Small intestine (tissue), 7 donors: ENCODE results near the gene ASCL2. TPM values are rescaled to one million over a fixed set of nuclear protein-coding genes. Genes with fewer than 3 reads are reported as not detected.

Source experiments
- DNase-seq, 2 donors: peaks; one replicate each; pipeline versions ENCODE4 v3.0.0 to v3.0.0-alpha.2; 2013
- FAIRE-seq: peaks from 2 replicates; lab custom pipeline; 2012; peaks lifted over from hg19 to GRCh38; lab: Jason Lieb, UNC
- H3K27ac ChIP-seq, 3 donors: one replicate each; pipeline ENCODE4 v1.5.1; 2013; ENCODE audit warnings: low read length in 2 of 3, mild to moderate bottlenecking in 2 of 3, control low read depth in 1 of 3, inconsistent platforms in 1 of 3, low read depth in 1 of 3, moderate library complexity in 1 of 3
- H3K27me3 ChIP-seq, 3 donors: one replicate each; pipeline ENCODE4 v1.6.1; 2013; ENCODE audit warnings: low read length in 3 of 3, inconsistent platforms in 1 of 3; ENCODE audit not compliant: control insufficient read depth in 3 of 3, insufficient read depth in 3 of 3
- H3K36me3 ChIP-seq, 3 donors: one replicate each; pipeline ENCODE4 v1.6.1; 2013; ENCODE audit warnings: low read length in 3 of 3, inconsistent platforms in 1 of 3, low read depth in 1 of 3, mild to moderate bottlenecking in 1 of 3, moderate library complexity in 1 of 3; ENCODE audit not compliant: control insufficient read depth in 3 of 3, insufficient read depth in 2 of 3
- H3K4me1 ChIP-seq, 3 donors: one replicate each; pipeline ENCODE4 v1.6.1; 2013; ENCODE audit warnings: low read length in 2 of 3, inconsistent platforms in 1 of 3, low read depth in 1 of 3, mild to moderate bottlenecking in 1 of 3, moderate library complexity in 1 of 3; ENCODE audit not compliant: control insufficient read depth in 3 of 3, insufficient read depth in 2 of 3
- H3K4me3 ChIP-seq, 3 donors: one replicate each; pipeline ENCODE4 v1.5.1; 2013; ENCODE audit warnings: low read length in 3 of 3, control low read depth in 1 of 3, inconsistent platforms in 1 of 3, low read depth in 1 of 3, mild to moderate bottlenecking in 1 of 3, moderate library complexity in 1 of 3
- H3K9me3 ChIP-seq, 2 donors: one replicate each; pipeline ENCODE4 v1.6.1; 2013; ENCODE audit warnings: low read depth in 1 of 2, low read length in 1 of 2; ENCODE audit not compliant: control insufficient read depth in 2 of 2, insufficient read depth in 1 of 2
- WGBS, 3 donors: extraction: QIAGEN DNeasy Blood & Tissue Kit; methylation state at CpG; one replicate each; pipeline ENCODE4 v1.1.7; 2013; 5-methylcytosine and 5-hydroxymethylcytosine counted together
- polyA plus RNA-seq, 4 donors: library from polyadenylated mRNA; stranded (reverse) in 3 of 4; unstranded in 1 of 4; fragments of 200-250 nt in 3 of 4; fragments of 120-200 nt in 1 of 4; gene quantifications; one replicate each; pipeline versions ENCODE4 v1.2.1 to v1.2.3, GENCODE V29; 2013
- donor health status: healthy with polysubstance abuse.
- donor health status: control.
- donor health status: control.
- donor health status: Bipolar disorder and iron deficiency.
- donor health status: healthy.

ASCL2 gene
- polyA plus RNA-seq, 4 donors = 0.89 to 16.5 (median 9.4) TPM

DNA sequence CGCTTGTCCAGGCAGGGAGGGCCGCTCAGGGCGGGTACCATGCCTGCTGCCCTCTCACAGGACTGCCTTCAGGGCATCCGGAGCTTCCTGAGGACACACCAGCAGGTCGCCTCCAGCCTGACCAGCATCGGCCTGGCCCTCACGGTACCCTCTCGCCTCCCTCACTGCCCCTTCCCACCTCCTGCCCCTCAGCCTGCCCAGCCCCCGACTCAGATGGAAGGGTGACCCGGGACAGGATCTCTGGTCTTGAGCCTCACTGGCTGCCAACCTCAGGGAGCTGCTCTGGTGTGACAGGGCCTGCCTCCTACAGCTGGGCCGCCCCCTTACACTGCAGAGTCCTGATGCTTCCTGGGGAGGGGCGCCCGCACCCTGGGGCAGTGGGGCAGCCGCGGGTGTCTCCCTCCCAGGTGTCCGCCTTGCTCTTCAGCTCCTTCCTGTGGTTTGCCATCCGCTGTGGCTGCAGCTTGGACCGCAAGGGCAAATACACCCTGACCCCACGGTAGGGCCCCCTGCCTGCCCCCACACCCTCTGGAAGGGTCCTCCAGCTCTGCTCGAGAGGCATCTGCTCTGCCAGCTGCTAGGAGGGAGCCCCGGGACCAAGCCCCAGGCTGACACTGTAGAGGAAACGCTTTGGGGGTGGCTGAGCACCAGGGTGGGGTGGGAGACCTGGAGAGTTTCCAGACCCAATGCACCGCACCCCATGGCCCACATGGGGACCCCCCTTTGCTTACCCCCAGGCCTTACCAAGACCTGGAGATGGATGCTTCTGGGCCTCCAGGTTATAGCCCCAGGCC, 46.0 kb upstream of the ASCL2 start:
- 76 to 88% (median 83%) methylated on average over 22 to 23 of the region's 23 CpGs for WGBS, 3 donors
- FAIRE-seq (no peak), DNase-seq (no peak)
- H3K27ac ChIP-seq = no peak overlapping the region
- H3K27me3 ChIP-seq = peaks cover 0 to 2% (median 0%) of the 10 kb centered on the region in 3 donors
- H3K9me3 ChIP-seq = peaks cover 0 to 12% of the 10 kb centered on the region in 2 donors
- no peak overlapping the region for H3K4me3 ChIP-seq
- H3K4me1 ChIP-seq = peaks cover 0 to 7% (median 3%) of the 10 kb centered on the region in 3 donors
- no peaks in the 10 kb centered on the region for H3K36me3 ChIP-seq

DNA sequence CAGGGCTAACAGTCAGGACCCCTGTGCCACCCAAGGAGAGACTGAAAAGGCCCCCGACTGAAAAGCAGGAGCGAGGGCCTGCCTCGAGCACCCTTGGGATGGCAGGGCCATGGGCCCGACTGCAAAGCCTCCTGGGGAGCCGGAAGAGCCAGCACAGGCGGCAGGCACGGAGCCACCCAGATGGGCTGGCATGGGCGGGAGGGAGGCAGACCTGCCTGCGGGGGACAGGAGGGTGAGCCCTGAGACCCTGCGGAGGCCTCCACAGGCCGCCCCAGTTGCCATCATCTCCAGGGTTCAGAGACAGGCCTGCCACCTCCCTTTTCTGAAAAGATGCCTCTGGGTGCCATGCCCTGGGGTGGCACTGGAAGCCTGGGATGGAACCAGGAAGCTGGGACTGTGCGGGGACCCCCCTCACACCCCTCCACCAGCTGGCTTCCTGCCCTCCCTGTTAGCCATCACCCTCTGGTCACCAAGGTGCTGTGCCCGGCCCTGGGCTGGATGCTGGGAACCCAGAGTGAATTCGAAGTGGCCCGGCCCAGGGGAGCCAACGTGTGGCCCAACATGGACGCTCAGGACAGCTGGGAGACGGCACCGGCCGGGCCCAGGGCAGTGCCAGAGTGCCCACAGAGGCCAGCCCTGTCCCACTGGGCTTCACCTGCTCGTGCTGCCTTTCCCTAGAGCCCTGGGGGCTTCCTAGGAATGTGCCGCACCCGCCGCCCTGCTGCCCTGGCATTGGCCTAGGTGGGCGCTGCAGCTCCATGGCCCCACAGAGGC, 45.2 kb upstream of the ASCL2 start:
- Histone ChIP-seq H3K27me3 (peaks cover 0 to 2% (median 0%) of the 10 kb centered on the region in 3 donors), H3K4me3 (no peak overlapping the region), H3K36me3 (no peaks in the 10 kb centered on the region), H3K4me1 (peaks cover 0 to 7% (median 3%) of the 10 kb centered on the region in 3 donors), H3K27ac (peak overlapping the region in 1 of 3 donors; percentile 61), H3K9me3 (peaks cover 0 to 12% of the 10 kb centered on the region in 2 donors)
- 83 to 88% (median 86%) methylated on average over 21 to 25 of the region's 25 CpGs for WGBS, 3 donors
- DNase-seq = no peak
- FAIRE-seq = no peak

DNA sequence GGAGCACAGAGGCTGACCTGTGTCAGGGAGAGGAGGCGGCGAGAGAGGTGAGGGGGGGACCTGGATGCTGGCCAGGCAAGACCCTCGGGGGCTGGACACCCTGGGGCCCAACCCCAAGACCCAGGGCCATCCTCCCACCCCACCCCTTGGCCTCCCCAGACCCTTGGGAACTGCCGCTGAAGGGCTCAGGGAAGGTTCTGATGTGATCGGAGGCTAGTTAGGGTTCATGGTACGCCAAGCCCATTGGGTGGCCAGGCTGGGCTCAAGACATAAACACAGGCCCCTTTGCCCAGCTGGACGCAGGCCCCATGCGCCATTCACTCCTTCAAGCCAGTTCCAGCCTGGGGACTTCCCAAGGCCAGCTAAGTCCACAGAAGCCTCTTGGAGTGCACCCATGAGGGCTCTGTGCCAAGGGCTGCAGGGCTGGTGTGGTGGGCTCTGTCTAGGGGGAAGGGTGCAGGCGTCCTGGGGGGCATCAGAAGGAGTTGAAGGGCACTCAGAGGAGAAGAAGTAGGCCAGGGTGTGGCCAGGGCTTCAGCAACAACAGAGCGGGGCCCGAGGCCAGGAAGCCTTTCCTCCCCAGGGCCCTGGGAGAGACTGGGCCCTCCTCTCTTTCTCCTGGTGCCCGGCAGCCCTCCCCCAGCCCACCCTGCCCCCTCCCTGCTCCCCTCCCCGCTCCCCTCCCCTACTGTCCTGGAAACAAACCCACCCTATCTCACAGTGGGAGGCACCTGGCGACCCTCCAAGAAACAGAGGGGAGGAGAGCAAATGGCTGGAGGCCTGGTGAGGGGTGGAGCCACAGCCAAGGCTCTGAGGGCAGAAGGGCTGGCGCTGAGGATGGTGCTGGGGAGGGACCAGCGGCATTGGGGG, 44.4 kb upstream of the ASCL2 start:
- peak overlapping the region in 2 of 3 donors; percentile 61 to 64 for H3K27ac ChIP-seq
- no peaks in the 10 kb centered on the region for H3K36me3 ChIP-seq
- H3K4me1 ChIP-seq = peaks cover 0 to 7% (median 3%) of the 10 kb centered on the region in 3 donors
- H3K27me3 ChIP-seq = peaks cover 0 to under 1% (median 0%) of the 10 kb centered on the region in 3 donors
- H3K9me3 ChIP-seq = peaks cover 0 to 12% of the 10 kb centered on the region in 2 donors
- H3K4me3 ChIP-seq = no peak overlapping the region
- DNase-seq (peak in 1 of 2 donors; percentile 62), FAIRE-seq (no peak)
- WGBS, 3 donors = 38 to 44% (median 39%) methylated on average over 12 to 16 of the region's 16 CpGs

DNA sequence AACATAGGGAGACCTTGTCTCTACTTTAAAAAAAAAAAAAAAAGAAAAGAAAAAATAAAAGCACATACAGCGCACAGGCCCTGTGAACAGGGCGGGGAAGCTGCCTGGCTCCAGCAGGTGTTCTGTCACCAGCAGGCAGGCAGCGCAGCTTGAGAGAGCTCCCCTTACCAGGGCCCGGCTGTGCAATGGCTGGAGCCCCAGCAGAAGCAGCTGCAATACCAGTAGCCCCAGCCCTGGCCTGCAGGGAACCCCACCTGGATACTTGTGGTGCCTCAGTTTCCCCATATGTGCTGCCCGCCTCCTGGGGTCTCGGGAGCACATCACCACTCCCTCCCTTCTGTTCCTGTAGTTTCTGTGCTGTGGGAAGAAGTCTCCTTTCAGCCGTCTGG, 43.7 kb upstream of the ASCL2 start:
- DNase-seq = no peak

DNA sequence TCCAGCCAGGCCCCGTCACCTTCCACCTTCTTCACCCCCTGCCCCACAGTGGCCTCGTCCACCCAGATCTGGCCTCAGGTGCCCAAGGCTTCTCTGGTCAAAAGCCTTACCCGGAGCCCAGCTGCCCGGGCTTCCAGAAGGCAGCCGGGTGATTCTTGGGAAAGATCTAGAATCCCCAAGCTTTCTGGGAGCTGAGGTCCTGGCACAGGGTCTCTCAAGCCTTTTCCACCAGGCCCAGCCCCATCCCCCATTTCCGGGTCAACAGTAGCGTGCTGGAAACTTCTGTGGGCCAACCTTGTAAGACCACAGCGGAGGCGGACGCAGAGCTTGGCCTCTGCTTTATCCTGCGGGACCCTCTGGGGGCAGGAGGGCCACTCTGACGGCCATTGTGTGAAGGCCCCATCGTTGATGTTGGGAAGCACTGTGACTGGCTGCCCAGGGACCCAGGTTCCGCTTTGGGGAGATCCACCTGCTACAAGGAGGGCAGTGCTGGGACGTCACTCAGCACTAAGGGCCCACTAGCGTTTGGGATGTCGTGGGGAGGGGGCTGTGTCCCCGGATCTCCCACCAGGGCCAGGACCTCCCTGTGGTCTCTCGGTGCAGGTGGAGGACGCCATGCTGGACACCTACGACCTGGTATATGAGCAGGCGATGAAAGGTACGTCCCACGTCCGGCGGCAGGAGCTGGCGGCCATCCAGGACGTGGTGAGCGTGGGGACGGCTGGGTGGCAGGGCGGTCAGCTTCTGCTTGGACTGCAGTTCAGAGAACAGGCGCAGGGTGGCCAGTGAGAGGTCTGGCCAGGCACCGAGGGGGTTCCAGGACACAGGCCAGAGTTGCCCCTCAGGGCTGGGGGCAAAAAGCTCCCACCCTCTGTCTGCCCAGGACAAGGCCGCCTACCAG, 42.9 kb upstream of the ASCL2 start:
- no peak overlapping the region for H3K4me3 ChIP-seq
- WGBS, 3 donors = 89 to 91% (median 89%) methylated on average over 34 of the region's 34 CpGs
- no peak for FAIRE-seq
- H3K4me1 ChIP-seq = peaks cover 0 to 7% (median 3%) of the 10 kb centered on the region in 3 donors
- H3K27ac ChIP-seq = no peak overlapping the region
- no peaks in the 10 kb centered on the region for H3K36me3 ChIP-seq
- DNase-seq = no peak
- H3K27me3 ChIP-seq = no peaks in the 10 kb centered on the region
- peaks cover 0 to 10% of the 10 kb centered on the region in 2 donors for H3K9me3 ChIP-seq

More for the DNA sequence above, 43.7 kb upstream of the ASCL2 start:
- peaks cover 0 to 7% (median 3%) of the 10 kb centered on the region in 3 donors for H3K4me1 ChIP-seq
- H3K27me3 ChIP-seq = no peaks in the 10 kb centered on the region
- no peak for FAIRE-seq
- peaks cover 0 to 12% of the 10 kb centered on the region in 2 donors for H3K9me3 ChIP-seq
- H3K27ac ChIP-seq = peak overlapping the region in 2 of 3 donors; percentile 39 to 64
- no peak overlapping the region for H3K4me3 ChIP-seq
- no peaks in the 10 kb centered on the region for H3K36me3 ChIP-seq
- WGBS, 3 donors = 76 to 88% (median 77%) methylated on average over 6 to 7 of the region's 7 CpGs

DNA sequence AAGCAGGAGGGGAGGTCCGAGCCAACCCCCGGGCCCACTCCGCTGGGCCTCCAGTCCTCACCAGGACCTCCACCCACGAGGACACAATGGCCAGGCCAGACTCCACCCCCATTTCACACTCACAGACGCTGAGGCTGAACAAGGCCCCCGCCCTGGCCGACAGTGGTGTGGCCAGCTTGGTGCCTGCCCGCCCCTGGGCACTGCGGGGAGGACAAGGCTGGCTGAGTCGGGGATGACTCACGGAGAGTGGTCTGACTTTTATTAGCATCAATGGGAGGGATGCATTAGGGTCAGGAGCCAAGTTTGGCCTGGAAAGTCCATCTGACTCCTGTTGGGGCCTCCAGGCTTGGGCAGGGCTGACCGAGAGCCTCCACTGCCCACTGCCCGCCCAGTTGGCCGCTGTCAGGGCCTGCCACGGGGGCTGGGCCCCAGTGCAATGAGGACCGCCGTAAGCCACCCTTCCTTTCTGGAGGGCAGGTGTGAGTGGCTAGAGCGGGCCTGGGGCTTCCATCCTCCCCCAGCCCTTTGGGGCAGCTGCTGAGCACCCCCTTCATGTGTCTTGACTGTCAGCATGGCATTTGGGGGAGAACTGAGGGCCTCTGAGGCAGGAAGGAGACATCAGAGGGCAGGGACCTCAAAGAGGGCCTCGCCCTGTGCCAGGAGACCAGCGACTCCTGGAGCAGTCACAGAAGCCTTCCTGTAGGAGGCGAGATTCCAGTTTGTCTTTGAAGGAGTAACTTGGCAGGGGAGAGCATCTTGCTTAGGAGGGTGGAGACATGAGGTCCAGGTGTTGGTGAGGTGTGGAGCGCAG, 42.0 kb upstream of the ASCL2 start:
- 77 to 83% (median 79%) methylated on average over 19 to 22 of the region's 22 CpGs for WGBS, 3 donors
- Histone ChIP-seq H3K27ac (no peak overlapping the region), H3K36me3 (no peaks in the 10 kb centered on the region), H3K4me3 (no peak overlapping the region), H3K4me1 (peaks cover 0 to 8% (median 3%) of the 10 kb centered on the region in 3 donors), H3K9me3 (peaks cover 0 to 3% of the 10 kb centered on the region in 2 donors), H3K27me3 (no peaks in the 10 kb centered on the region)
- FAIRE-seq (no peak), DNase-seq (no peak)
